Heart left ventricle (tissue), 16 donors: ENCODE results near the gene RTL10. TPM values are rescaled to one million over a fixed set of nuclear protein-coding genes. Genes with fewer than 3 reads are reported as not detected.

ENCODE experiments used
- ATAC-seq, 4 donors: fragments of 200-7000 bp; cut with Tn5 transposase; one replicate each; pipeline ENCODE4 v1.9.1; 2020 to 2022; ENCODE audit warnings: moderate library complexity in 4 of 4, mild to moderate bottlenecking in 3 of 4, moderate number of reproducible peaks in 1 of 4
- DNase-seq, 5 donors: peaks; one replicate each; pipeline ENCODE4 v3.0.0-alpha.2; 2020
- H3K27ac ChIP-seq, 12 donors: fragments of 200-600 bp; sonication (generic) in 4 of 12; one replicate each; pipeline versions ENCODE4 v1.5.0 to v1.8.0; 2016 to 2022; ENCODE audit warnings: mild to moderate bottlenecking in 2 of 12
- H3K27me3 ChIP-seq, 9 donors: fragments of 200-600 bp; sonication (generic) in 2 of 9; one replicate each; pipeline versions ENCODE4 v1.5.1 to v1.8.0; 2016 to 2022; ENCODE audit warnings: mild to moderate bottlenecking in 3 of 9
- H3K36me3 ChIP-seq, 9 donors: fragments of 200-600 bp; sonication (generic) in 2 of 9; one replicate each; pipeline versions ENCODE4 v1.5.0 to v1.8.0; 2018 to 2022; ENCODE audit warnings: mild to moderate bottlenecking in 2 of 9
- H3K4me1 ChIP-seq, 12 donors: fragments of 200-600 bp; sonication (generic) in 4 of 12; one replicate each; pipeline versions ENCODE4 v1.5.0 to v1.8.0; 2016 to 2022; ENCODE audit warnings: mild to moderate bottlenecking in 3 of 12
- H3K4me3 ChIP-seq, 12 donors: fragments of 200-600 bp; sonication (generic) in 4 of 12; one replicate each; pipeline versions ENCODE4 v1.5.0 to v1.8.0; 2017 to 2022; ENCODE audit warnings: mild to moderate bottlenecking in 9 of 12, moderate library complexity in 4 of 12
- H3K9me3 ChIP-seq, 12 donors: fragments of 200-600 bp; sonication (generic) in 4 of 12; one replicate each; pipeline versions ENCODE4 v1.5.0 to v1.8.0; 2016 to 2022; ENCODE audit warnings: mild to moderate bottlenecking in 1 of 12
- POLR2A ChIP-seq, 2 donors: fragments of 450-650 bp; IDR thresholded peaks; one replicate each; pipeline ENCODE4 v1.6.1; 2017; ENCODE audit warnings: antibody characterized with exemption in 2 of 2, mild to moderate bottlenecking in 2 of 2, moderate library complexity in 2 of 2
- WGBS, 4 donors: extraction: QIAGEN DNeasy Blood & Tissue Kit in 2 of 4; methylation state at CpG; one replicate each; pipeline versions ENCODE4 v1.1.5 to v1.1.7; 2013 to 2018; 5-methylcytosine and 5-hydroxymethylcytosine counted together
- intact Hi-C, 10 donors: fragments of 100-400 bp; cut with DNase I; formaldehyde crosslinking; loops; one replicate each; pipeline versions ENCODE4 v1.11.1 to v1.14.2; 2022
- polyA plus RNA-seq, 2 donors: library from polyadenylated mRNA; stranded (reverse); fragments of 200-250 nt; gene quantifications; one replicate each; pipeline ENCODE4 v1.2.3, GENCODE V29; 2013
- total RNA-seq, 9 donors: library from RNA; depleted of rRNA in 2 of 9; stranded (reverse); fragments of >200 nt in 2 of 9; fragmentation: NEBNext Ultra II Directional in 3 of 9; extraction: Animal tissue kit (Norgen Biotek cat#: 25700) in 3 of 9; gene quantifications; one replicate each; pipeline versions ENCODE4 v1.1.0 to v1.2.4, GENCODE V29; 2016 to 2023
- TF ChIP-seq, protein P1 (sequence below), 12 donors: fragments of 200-600 bp; sonication (generic) in 4 of 12; IDR thresholded peaks; one replicate each; pipeline versions ENCODE4 v1.5.0 to v1.8.0; 2018 to 2022; ENCODE audit warnings: antibody characterized with exemption in 12 of 12, mild to moderate bottlenecking in 5 of 12
- donor health status: ischemic (EF 13 %, LVEDD 7.1; RV severe dilation, severe dysfunction).
- donor health status: healthy with polysubstance abuse.
- donor health status: DM: no; HTN: yes; CAD: no.
- donor health status: DM: no; HTN: no; CAD: no.
- donor health status: ischemic (EF 25% LVEDD 6.9; RV normal size, moderate dysfunction).
- donor health status: ischemic (EF 25% LVEDD 5.7; RV mildly dilated, moderate dysfunction).
- donor health status: healthy.
- donor health status: DM: yes; HTN: yes; CAD: no.
- donor health status: ischemic (EF 35%, LVEDD 5.7; RV mildly dilated, moderate dysfunction).
- donor health status: nonischemic (EF 11% LVEDD 7.7; RV severe dilation, severe dysfunction).
- donor health status: DM: yes; HTN: yes; CAD: no.
- donor health status: PGD.
- donor health status: ischemic (EF 29% LVEDD 5.4; RV normal size, mild dysfunction).
- donor health status: nonischemic (EF 23%, LVEDD 6.1; RV moderate dilation, normal function).

Gene RTL10
- total and polyA plus RNA-seq, 11 donors: 4.6 to 11.6 (median 7.5) TPM

DNA sequence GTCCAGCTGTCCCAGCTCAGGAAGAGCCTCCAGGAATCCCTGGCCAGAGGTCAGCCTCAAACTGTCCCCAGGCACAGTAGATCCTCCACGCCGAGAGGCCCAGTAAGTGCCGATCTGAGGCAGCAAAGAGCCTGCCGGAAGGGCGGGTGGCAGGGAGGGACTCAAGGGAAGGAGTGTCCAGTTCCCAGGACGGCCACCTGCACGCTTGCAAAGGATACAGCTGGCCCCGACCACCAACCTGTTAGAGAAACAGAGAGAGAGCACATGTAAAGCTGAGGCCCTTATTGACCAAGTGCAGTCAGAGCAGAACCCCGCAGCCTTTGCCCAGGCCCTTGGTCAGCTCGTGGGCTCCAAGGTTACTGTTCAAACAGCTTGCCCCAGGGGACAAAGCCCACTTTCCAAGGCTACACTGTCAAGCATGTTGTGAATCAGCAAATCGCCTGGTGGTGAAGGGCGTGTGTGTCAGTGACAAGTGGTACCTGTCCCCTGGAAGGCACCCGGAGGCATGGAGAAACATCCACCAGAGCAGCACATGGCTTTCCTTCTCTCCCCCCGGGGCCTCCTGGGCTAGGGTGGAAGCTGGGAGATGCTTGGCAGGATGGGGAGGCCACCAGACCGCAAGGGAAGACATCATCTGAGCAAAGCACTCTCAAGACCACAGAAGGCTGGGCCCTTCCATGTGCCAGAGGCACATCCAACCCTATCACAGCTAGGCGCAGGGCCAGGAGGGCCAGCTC lies 44.3 kb upstream of the RTL10 start:
- peak in 1 of 5 donors; percentile 40 for DNase-seq
- no peak overlapping the region for H3K4me3 ChIP-seq
- ATAC-seq: no peak
- H3K4me1 ChIP-seq: no peaks in the 10 kb centered on the region
- 88 to 91% (median 90%) methylated on average over 13 to 16 of the region's 16 CpGs for WGBS, 4 donors
- H3K27me3 ChIP-seq: no peaks in the 10 kb centered on the region
- TF ChIP-seq, protein P1, sequence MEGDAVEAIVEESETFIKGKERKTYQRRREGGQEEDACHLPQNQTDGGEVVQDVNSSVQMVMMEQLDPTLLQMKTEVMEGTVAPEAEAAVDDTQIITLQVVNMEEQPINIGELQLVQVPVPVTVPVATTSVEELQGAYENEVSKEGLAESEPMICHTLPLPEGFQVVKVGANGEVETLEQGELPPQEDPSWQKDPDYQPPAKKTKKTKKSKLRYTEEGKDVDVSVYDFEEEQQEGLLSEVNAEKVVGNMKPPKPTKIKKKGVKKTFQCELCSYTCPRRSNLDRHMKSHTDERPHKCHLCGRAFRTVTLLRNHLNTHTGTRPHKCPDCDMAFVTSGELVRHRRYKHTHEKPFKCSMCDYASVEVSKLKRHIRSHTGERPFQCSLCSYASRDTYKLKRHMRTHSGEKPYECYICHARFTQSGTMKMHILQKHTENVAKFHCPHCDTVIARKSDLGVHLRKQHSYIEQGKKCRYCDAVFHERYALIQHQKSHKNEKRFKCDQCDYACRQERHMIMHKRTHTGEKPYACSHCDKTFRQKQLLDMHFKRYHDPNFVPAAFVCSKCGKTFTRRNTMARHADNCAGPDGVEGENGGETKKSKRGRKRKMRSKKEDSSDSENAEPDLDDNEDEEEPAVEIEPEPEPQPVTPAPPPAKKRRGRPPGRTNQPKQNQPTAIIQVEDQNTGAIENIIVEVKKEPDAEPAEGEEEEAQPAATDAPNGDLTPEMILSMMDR (IDR thresholded peaks at IDR 0.05): no peak
- no peak for TF ChIP-seq POLR2A (IDR thresholded peaks at IDR 0.05)
- intact Hi-C loops: no loop called here
- peaks cover 0 to 57% (median 27%) of the 10 kb centered on the region in 9 donors for H3K36me3 ChIP-seq
- H3K27ac ChIP-seq: no peak overlapping the region
- H3K9me3 ChIP-seq: no peaks in the 10 kb centered on the region

DNA sequence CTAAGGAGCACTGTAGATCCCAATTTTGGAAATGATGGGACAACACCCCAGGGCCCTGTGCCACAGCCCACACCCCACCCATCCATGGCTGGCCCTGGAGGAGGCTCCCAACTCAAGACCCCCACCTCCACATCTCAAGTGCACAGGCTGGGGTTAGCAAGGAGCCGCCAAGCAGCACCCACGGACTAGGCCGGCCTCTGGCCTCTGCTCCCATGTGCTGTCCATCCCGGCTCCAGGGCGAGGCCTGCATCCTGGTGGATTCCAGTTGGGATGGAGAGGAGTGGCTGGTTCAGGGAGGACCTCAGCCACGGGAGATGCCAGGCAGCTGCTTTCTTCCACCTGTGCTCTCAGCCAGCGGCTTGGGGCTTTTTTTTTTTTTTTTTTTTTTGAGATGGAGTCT lies 43.5 kb upstream of the RTL10 start:
- Histone ChIP-seq H3K36me3 (peaks cover 0 to 64% (median 32%) of the 10 kb centered on the region in 9 donors), H3K27me3 (no peaks in the 10 kb centered on the region), H3K9me3 (no peaks in the 10 kb centered on the region), H3K27ac (no peak overlapping the region), H3K4me1 (peaks cover 0 to 1% (median 0%) of the 10 kb centered on the region in 12 donors), H3K4me3 (no peak overlapping the region)
- peak in 1 of 5 donors; percentile 52 for DNase-seq
- no peak for ATAC-seq
- intact Hi-C loops: no loop called here
- no peak for TF ChIP-seq POLR2A (IDR thresholded peaks at IDR 0.05)
- TF ChIP-seq, protein P1 (IDR thresholded peaks at IDR 0.05): no peak
- 86 to 95% (median 93%) methylated on average over 7 of the region's 7 CpGs for WGBS, 4 donors

DNA sequence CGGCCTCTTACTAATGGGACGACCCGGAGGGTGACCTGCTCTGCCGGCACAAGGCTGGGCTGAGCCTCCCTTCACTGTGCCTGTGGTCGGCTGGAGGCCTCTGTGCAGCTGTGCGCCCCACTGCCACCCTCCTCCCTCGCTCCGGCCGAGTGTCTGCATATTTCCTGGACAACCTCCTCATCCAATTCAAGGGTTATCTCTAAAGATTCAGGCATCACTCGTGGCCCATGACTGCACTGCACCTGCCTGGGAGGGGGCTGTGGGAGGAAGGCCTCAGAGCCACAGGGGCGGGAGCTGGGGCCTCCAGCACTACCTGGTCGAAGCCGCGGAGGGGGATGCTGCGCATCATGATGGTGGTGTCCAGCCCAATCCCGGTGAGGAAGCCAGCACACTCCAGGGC lies 43.1 kb upstream of the RTL10 start:
- no peak for ATAC-seq
- intact Hi-C loops: no loop called here

More for the DNA sequence above, 43.1 kb upstream of the RTL10 start:
- 87 to 91% (median 88%) methylated on average over 10 to 16 of the region's 16 CpGs for WGBS, 4 donors
- no peaks in the 10 kb centered on the region for H3K27me3 ChIP-seq
- H3K4me3 ChIP-seq: no peak overlapping the region
- peaks cover 0 to 6% (median 0%) of the 10 kb centered on the region in 12 donors for H3K4me1 ChIP-seq
- no peak overlapping the region for H3K27ac ChIP-seq
- peak in 1 of 5 donors; percentile 25 for DNase-seq
- peaks cover 0 to 68% (median 32%) of the 10 kb centered on the region in 9 donors for H3K36me3 ChIP-seq
- no peak for TF ChIP-seq POLR2A (IDR thresholded peaks at IDR 0.05)
- TF ChIP-seq, protein P1 (IDR thresholded peaks at IDR 0.05): no peak
- no peaks in the 10 kb centered on the region for H3K9me3 ChIP-seq
